GM18861 (cell line): ENCODE measurements around the gene SNX32.

Source experiments
- ATAC-seq: cut with Tn5 transposase; IDR thresholded peaks from one replicate; pipeline ENCODE4 v1.9.1; 2021; ENCODE audit not compliant: unreplicated experiment

Gene SNX32

GRCh38 chr11:65796726-65797601 lies 36.8 kb upstream of the SNX32 start:
- no peak for ATAC-seq

GRCh38 chr11:65797711-65798110 lies 36.1 kb upstream of the SNX32 start:
- no peak for ATAC-seq

- ATAC-seq: no peak
Measured at GRCh38 chr11:65798882-65799281, 34.9 kb upstream of the SNX32 start.

- ATAC-seq: no peak
Measured at GRCh38 chr11:65801153-65801987, 32.4 kb upstream of the SNX32 start.

- no peak for ATAC-seq
Measured at GRCh38 chr11:65802841-65803240, 30.9 kb upstream of the SNX32 start.

- ATAC-seq: no peak
Measured at GRCh38 chr11:65803797-65804492, 29.8 kb upstream of the SNX32 start.

GRCh38 chr11:65806979-65807378 lies 26.8 kb upstream of the SNX32 start:
- no peak for ATAC-seq

- no peak for ATAC-seq
Measured at GRCh38 chr11:65808744-65809341, 24.9 kb upstream of the SNX32 start.

- no peak for ATAC-seq
Measured at GRCh38 chr11:65809496-65809895, 24.3 kb upstream of the SNX32 start.

GRCh38 chr11:65810046-65810868 lies 23.5 kb upstream of the SNX32 start:
- no peak for ATAC-seq

GRCh38 chr11:65811764-65812475 lies 21.8 kb upstream of the SNX32 start:
- ATAC-seq: no peak

GRCh38 chr11:65814131-65814985 lies 19.4 kb upstream of the SNX32 start:
- no peak for ATAC-seq

- ATAC-seq: no peak
Measured at GRCh38 chr11:65814986-65815565, 18.7 kb upstream of the SNX32 start.

GRCh38 chr11:65816696-65817095 lies 17.1 kb upstream of the SNX32 start:
- ATAC-seq: no peak

- no peak for ATAC-seq
Measured at GRCh38 chr11:65817312-65817834, 16.4 kb upstream of the SNX32 start.

- peak; percentile 65 for ATAC-seq
Measured at GRCh38 chr11:65817835-65818680, 15.7 kb upstream of the SNX32 start.

GRCh38 chr11:65821107-65821506 lies 12.7 kb upstream of the SNX32 start:
- no peak for ATAC-seq
